AG09309 (cell line): ENCODE results near the gene DXO.

ENCODE experiments used
- DNase-seq: peaks from one replicate; pipeline ENCODE4 v3.0.0-alpha.2; 2010; ENCODE audit warnings: low read depth
- H3K4me3 ChIP-seq: 2 replicates; pipeline ENCODE4 v1.5.1; 2011; ENCODE audit warnings: mild to moderate bottlenecking, low read depth, low read length, moderate library complexity; ENCODE audit not compliant: control insufficient read depth
- CTCF ChIP-seq: IDR thresholded peaks from 2 replicates; pipeline ENCODE4 v1.5.1; 2011; ENCODE audit warnings: mild to moderate bottlenecking, low read depth, low read length, inconsistent platforms; ENCODE audit not compliant: insufficient read depth, control insufficient read depth; ENCODE audit errors: missing control alignments

The DXO gene

GRCh38 chr6:31949926-31950548, 21.9 kb downstream of the DXO start:
- TF ChIP-seq CTCF, result no peak
- no peak for DNase-seq
- H3K4me3 ChIP-seq, result no peak overlapping the region

GRCh38 chr6:31948753-31949413, 23.1 kb downstream of the DXO start:
- no peak for TF ChIP-seq CTCF
- no peak for DNase-seq
- H3K4me3 ChIP-seq, result no peak overlapping the region

- TF ChIP-seq CTCF, result no peak
- DNase-seq, result no peak
- no peak overlapping the region for H3K4me3 ChIP-seq
Measured at GRCh38 chr6:31948306-31948705, 23.6 kb downstream of the DXO start.

DNA sequence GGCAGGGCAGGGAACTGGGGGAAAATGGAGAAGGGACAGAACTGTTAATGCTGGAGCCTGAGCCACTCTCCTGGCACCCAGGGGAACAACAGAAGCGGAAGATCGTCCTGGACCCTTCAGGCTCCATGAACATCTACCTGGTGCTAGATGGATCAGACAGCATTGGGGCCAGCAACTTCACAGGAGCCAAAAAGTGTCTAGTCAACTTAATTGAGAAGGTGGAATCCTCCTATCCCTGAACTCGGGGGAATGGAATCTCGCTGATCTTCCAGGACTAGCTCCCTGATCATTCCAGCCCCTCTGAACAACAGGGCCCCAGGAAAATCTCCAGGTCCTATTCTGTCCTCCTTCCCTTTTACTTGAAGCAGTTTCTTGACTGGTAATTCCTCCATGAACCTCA, 24.1 kb downstream of the DXO start:
- no peak for TF ChIP-seq CTCF
- no peak for DNase-seq
- H3K4me3 ChIP-seq, result no peak overlapping the region

GRCh38 chr6:31947070-31947675, 24.8 kb downstream of the DXO start:
- no peak for DNase-seq
- no peak for TF ChIP-seq CTCF
- no peak overlapping the region for H3K4me3 ChIP-seq

GRCh38 chr6:31946370-31946885, 25.5 kb downstream of the DXO start:
- no peak for DNase-seq
- TF ChIP-seq CTCF, result no peak
- no peak overlapping the region for H3K4me3 ChIP-seq
